GM13977 (cell line): Measurements from ENCODE around the gene LENG9.
A peak's percentile ranks its signal among the peaks of the same experiment; 100 is the strongest.
"Not testable (repeated sequence)": the region's sequence is repeated elsewhere in the genome, so short reads cannot be mapped to it uniquely, and the experiment has no call there.

Experiments
- DNase-seq: peaks from one replicate; pipeline ENCODE4 v3.0.0; 2012; ENCODE audit warnings: low spot score
- CTCF ChIP-seq: IDR thresholded peaks from 2 replicates; pipeline ENCODE4 v1.5.1; 2012; ENCODE audit warnings: mild to moderate bottlenecking, control low read depth; ENCODE audit not compliant: insufficient read depth; ENCODE audit errors: extremely low read depth, missing control alignments
- in situ Hi-C: fragments of 300-500 bp; cut with MboI; formaldehyde crosslinking; loops from one replicate; pipeline ENCODE4 v1.12.0; 2022; ENCODE audit warnings: low sequenced_read_pairs, low pct_unique_long_range_greater_than_20kb, mixed read lengths, inconsistent platforms; ENCODE audit not compliant: unreplicated experiment

The LENG9 gene

GRCh38 chr19:54463531-54464043, at the start of gene LENG9:
TSS of gene LENG9 (minus strand) at chr19:54463778. CDS start at chr19:54463526, 252 bp downstream.
- no peak for TF ChIP-seq CTCF
- DNase-seq: peak; percentile 96
- in situ Hi-C loops: loop anchor here (25.0 kb wide), 2 partner anchors 649 to 1149 kb away; partner anchors contain the start of genes PPP1R12C, ZNF524, ZNF784 and ZNF865

GRCh38 chr19:54509200-54509940, 45.8 kb upstream of the LENG9 start:
- in situ Hi-C loops, DNase-seq: not testable (repeated sequence)

- in situ Hi-C loops, DNase-seq: not testable (repeated sequence)
Observed at GRCh38 chr19:54508487-54508886, 44.9 kb upstream of the LENG9 start.

GRCh38 chr19:54507824-54508223, 44.2 kb upstream of the LENG9 start:
- TF ChIP-seq CTCF: no peak
- DNase-seq: no peak
- in situ Hi-C loops: no loop called here

GRCh38 chr19:54507038-54507717, 43.6 kb upstream of the LENG9 start:
- DNase-seq, in situ Hi-C loops: not testable (repeated sequence)

GRCh38 chr19:54506079-54506478, 42.5 kb upstream of the LENG9 start:
- TF ChIP-seq CTCF: no peak
- no peak for DNase-seq
- in situ Hi-C loops: no loop called here

GRCh38 chr19:54505542-54505941, 42.0 kb upstream of the LENG9 start:
- in situ Hi-C loops, DNase-seq: not testable (repeated sequence)

GRCh38 chr19:54502518-54503048, 39.0 kb upstream of the LENG9 start, which contains the start of gene LAIR2:
TSS of gene LAIR2 (plus strand) at chr19:54502831. CDS start at chr19:54502919, 88 bp downstream.
- in situ Hi-C loops: no loop called here
- DNase-seq: no peak
- no peak for TF ChIP-seq CTCF

- DNase-seq: not testable (repeated sequence)
- in situ Hi-C loops: loop anchor here (25.0 kb wide), 1 partner anchor 414 kb away; the partner anchor contains the start of gene NCR1
Observed at GRCh38 chr19:54498451-54498772, 34.8 kb upstream of the LENG9 start.

GRCh38 chr19:54497747-54498450, 34.3 kb upstream of the LENG9 start:
- not testable (repeated sequence) for DNase-seq
- in situ Hi-C loops: loop anchor here (25.0 kb wide), 1 partner anchor 414 kb away; the partner anchor contains the start of gene NCR1

GRCh38 chr19:54495284-54495683, 31.7 kb upstream of the LENG9 start:
- in situ Hi-C loops: loop anchor here (25.0 kb wide), 1 partner anchor 417 kb away; the partner anchor contains the start of gene NCR1
- DNase-seq: not testable (repeated sequence)
